SU-DHL-6 (cell line): Measurements from ENCODE around the gene CARMIL3.
A peak's percentile ranks its signal among the peaks of the same experiment; 100 is the strongest.

ENCODE experiments used
- H2AFZ ChIP-seq: fragments of 200-600 bp; sonication (generic); 2 replicates; pipeline ENCODE4 v1.6.1; 2014; ENCODE audit warnings: low read depth, mild to moderate bottlenecking, moderate library complexity, mixed read lengths, antibody characterized with exemption, low read length; ENCODE audit not compliant: severe bottlenecking
- H3F3A ChIP-seq: fragments of 200-600 bp; shearing (Covaris generic); 2 replicates; pipeline ENCODE4 v1.6.0; 2016; ENCODE audit warnings: antibody characterized with exemption, mild to moderate bottlenecking; ENCODE audit not compliant: insufficient read depth
- H3K27ac ChIP-seq: fragments of 200-600 bp; sonication (generic); 2 replicates; pipeline ENCODE4 v1.5.1; 2016; ENCODE audit warnings: low read depth, mild to moderate bottlenecking, low read length, moderate library complexity, mixed read lengths
- H3K27me3 ChIP-seq: fragments of 200-600 bp; sonication (generic), shearing (Covaris generic); 2 replicates; pipeline ENCODE4 v1.6.0; 2014; ENCODE audit warnings: mild to moderate bottlenecking, low read length
- H3K36me3 ChIP-seq: fragments of 200-600 bp; sonication (generic); 2 replicates; pipeline ENCODE4 v1.6.1; 2014; ENCODE audit warnings: mild to moderate bottlenecking, low read length, mixed read lengths
- H3K4me2 ChIP-seq: fragments of 300-600, 200-600 bp; shearing (Covaris generic), sonication (generic); 2 replicates; pipeline ENCODE4 v1.6.0; 2014; ENCODE audit warnings: low read length, low read depth, mild to moderate bottlenecking; ENCODE audit not compliant: poor library complexity, severe bottlenecking
- H3K4me3 ChIP-seq: fragments of 200-600 bp; sonication (generic); 2 replicates; pipeline ENCODE4 v1.5.1; 2014; ENCODE audit warnings: antibody characterized with exemption, low read length, mild to moderate bottlenecking, mixed read lengths; ENCODE audit not compliant: insufficient read depth, poor library complexity, severe bottlenecking
- H3K79me2 ChIP-seq: fragments of 200-600 bp; sonication (generic); 2 replicates; pipeline ENCODE4 v1.6.1; 2014; ENCODE audit warnings: mild to moderate bottlenecking, low read length, moderate library complexity; ENCODE audit not compliant: insufficient read depth
- H3K9ac ChIP-seq: fragments of 200-600 bp; sonication (generic); 2 replicates; pipeline ENCODE4 v1.7.0; 2014; ENCODE audit warnings: mild to moderate bottlenecking, low read length
- H3K9me2 ChIP-seq: fragments of 200-600 bp; sonication (generic); replicated peaks from 2 replicates; pipeline ENCODE4 v1.6.1; 2014; ENCODE audit warnings: low read length; ENCODE audit not compliant: insufficient read depth
- H3K9me3 ChIP-seq: fragments of 200-600 bp; sonication (generic); 2 replicates; pipeline ENCODE4 v1.6.1; 2014; ENCODE audit warnings: low read length, mixed read lengths; ENCODE audit not compliant: insufficient read depth
- H4K20me1 ChIP-seq: fragments of 200-600 bp; sonication (generic); 2 replicates; pipeline ENCODE4 v1.6.1; 2014; ENCODE audit warnings: low read depth, mild to moderate bottlenecking, antibody characterized with exemption, low read length, moderate library complexity, mixed read lengths
- EZH2phosphoT487 ChIP-seq: fragments of 200-600 bp; sonication (generic), shearing (Covaris generic); conservative IDR thresholded peaks from 2 replicates; pipeline ENCODE4 v1.6.1; 2018; ENCODE audit warnings: mild to moderate bottlenecking, antibody characterized with exemption, low read length, moderate library complexity, mixed read lengths
- TF ChIP-seq, protein P1 (sequence below): fragments of 200-600 bp; sonication (generic); IDR thresholded peaks from one replicate; pipeline ENCODE4 v1.5.1; 2017; ENCODE audit warnings: antibody characterized with exemption, mild to moderate bottlenecking, low read length, moderate library complexity; ENCODE audit not compliant: insufficient read depth, poor library complexity, severe bottlenecking

Gene CARMIL3

DNA sequence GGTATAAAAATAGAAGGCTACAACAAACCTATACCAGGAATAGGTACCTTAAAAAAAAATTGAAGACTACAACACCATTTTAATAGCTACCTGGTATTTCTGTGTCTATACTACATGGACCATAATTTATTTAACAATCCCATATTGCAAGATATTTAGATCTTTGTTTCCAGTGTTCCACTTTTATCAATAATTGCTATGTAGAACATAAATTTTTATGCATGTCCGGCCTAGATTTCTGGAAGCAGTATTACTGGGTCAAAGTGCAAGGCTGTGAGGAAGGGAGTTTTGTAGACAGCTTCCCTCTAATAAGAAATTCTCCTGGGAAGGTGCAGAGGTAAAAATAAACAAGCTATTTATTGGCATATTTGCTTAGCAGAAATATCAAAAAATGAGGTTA lies 58.7 kb downstream of the CARMIL3 start:
- Histone ChIP-seq H3K4me2 (no peak overlapping the region), H3K4me3 (no peak overlapping the region), H3K36me3 (no peaks in the 10 kb centered on the region), H3F3A (peaks cover 16% of the 10 kb centered on the region; the same call in 1 of the 2 replicates), H3K27me3 (no peaks in the 10 kb centered on the region), H3K27ac (no peak overlapping the region), H4K20me1 (no peaks in the 10 kb centered on the region), H2AFZ (no peak overlapping the region), H3K79me2 (peaks cover 3% of the 10 kb centered on the region; the same call in 1 of the 2 replicates), H3K9ac (no peak overlapping the region), H3K9me2 (no peaks in the 10 kb centered on the region), H3K9me3 (no peaks in the 10 kb centered on the region)
- no peak for TF ChIP-seq EZH2phosphoT487
- TF ChIP-seq, protein P1, sequence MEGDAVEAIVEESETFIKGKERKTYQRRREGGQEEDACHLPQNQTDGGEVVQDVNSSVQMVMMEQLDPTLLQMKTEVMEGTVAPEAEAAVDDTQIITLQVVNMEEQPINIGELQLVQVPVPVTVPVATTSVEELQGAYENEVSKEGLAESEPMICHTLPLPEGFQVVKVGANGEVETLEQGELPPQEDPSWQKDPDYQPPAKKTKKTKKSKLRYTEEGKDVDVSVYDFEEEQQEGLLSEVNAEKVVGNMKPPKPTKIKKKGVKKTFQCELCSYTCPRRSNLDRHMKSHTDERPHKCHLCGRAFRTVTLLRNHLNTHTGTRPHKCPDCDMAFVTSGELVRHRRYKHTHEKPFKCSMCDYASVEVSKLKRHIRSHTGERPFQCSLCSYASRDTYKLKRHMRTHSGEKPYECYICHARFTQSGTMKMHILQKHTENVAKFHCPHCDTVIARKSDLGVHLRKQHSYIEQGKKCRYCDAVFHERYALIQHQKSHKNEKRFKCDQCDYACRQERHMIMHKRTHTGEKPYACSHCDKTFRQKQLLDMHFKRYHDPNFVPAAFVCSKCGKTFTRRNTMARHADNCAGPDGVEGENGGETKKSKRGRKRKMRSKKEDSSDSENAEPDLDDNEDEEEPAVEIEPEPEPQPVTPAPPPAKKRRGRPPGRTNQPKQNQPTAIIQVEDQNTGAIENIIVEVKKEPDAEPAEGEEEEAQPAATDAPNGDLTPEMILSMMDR: no peak

DNA sequence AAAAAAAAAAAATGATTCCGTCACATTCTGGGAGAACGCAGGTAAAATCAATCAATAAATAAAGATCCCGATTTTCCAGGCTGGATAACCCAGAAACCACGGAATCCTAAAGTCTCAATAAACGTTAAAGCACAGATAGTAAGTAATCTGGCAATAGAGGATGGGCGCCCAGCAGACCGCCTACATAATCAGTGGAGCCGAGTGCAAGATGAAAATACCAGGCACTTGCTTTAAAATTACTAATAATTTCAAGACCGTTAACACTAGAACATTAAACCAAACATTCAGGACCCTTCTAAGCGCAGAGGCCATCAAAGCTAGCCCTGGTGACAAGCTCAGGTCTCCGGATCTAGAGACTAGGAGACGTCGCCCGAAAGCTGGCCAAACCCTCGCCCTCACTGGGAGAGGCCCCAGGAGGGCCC lies 61.6 kb downstream of the CARMIL3 start:
- Histone ChIP-seq H3K27me3 (no peaks in the 10 kb centered on the region), H3K36me3 (no peaks in the 10 kb centered on the region), H3K27ac (peak overlapping the region; percentile 90), H3K79me2 (peaks cover 16% of the 10 kb centered on the region), H3K9me2 (no peaks in the 10 kb centered on the region), H3K9ac (peak overlapping the region; percentile 82), H2AFZ (peak overlapping the region; percentile 49), H3K4me3 (peak overlapping the region; percentile 67), H3K9me3 (no peaks in the 10 kb centered on the region), H3K4me2 (peak overlapping the region; percentile 89), H3F3A (peaks cover 16% of the 10 kb centered on the region; the same call in 1 of the 2 replicates), H4K20me1 (no peaks in the 10 kb centered on the region)
- TF ChIP-seq, protein P1: no peak
- no peak for TF ChIP-seq EZH2phosphoT487

DNA sequence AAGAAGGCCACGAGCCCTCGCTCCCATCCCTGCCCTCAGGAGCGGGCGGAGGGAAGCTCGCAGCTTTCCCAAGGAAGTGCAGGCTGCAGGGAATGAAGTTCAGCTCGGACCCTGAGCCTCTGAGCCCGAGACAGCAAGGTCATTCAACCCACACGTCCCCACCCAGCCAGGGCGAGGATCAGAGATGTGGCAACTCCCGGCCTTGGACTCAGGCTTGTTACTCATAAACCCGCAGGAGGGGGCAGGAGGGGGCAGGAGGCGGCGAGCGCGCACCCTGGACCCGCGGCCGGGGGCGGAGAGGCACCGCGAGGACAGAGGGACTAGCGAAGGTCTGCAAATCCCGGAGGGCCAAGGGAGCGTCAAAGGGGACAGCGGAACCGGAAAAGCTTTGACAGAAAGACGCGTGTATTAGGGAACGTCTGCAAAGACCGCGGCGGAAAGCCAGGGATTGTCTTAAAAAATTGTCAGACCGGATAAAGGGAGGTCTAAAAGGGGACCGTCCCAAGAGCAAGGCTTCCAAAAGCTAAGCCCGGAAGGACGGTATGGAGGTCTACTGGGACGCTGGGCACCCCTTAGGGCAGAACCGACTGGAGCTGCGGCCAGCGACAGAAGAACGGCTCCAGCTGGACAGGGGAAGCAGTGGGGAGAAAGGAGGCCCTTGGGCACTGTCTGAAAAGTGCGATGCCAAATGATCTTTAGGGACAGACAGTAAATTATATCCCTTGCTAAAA lies 62.2 kb downstream of the CARMIL3 start:
- Histone ChIP-seq H4K20me1 (no peaks in the 10 kb centered on the region), H2AFZ (peak overlapping the region; percentile 49), H3K27me3 (no peaks in the 10 kb centered on the region), H3K27ac (peak overlapping the region; percentile 90), H3F3A (peaks cover 16% of the 10 kb centered on the region; the same call in 1 of the 2 replicates), H3K36me3 (no peaks in the 10 kb centered on the region), H3K79me2 (peaks cover 16% of the 10 kb centered on the region), H3K4me3 (peak overlapping the region; percentile 67), H3K9me3 (no peaks in the 10 kb centered on the region), H3K4me2 (peak overlapping the region; percentile 89), H3K9ac (peak overlapping the region; percentile 82), H3K9me2 (no peaks in the 10 kb centered on the region)
- TF ChIP-seq, protein P1: no peak
- no peak for TF ChIP-seq EZH2phosphoT487
